DMS114 treated with DMSO at 0.1 percent for 48 hours (cell line): Measurements from ENCODE around the gene NRG2.
A peak's percentile ranks its signal among the peaks of the same experiment; 100 is the strongest.

Experiments used
- DNase-seq: peaks from one replicate; lab custom pipeline; 2025; ENCODE audit not compliant: unreplicated experiment; lab: John Stamatoyannopoulos, UW

NRG2 gene

GRCh38 chr5:139884734-139885133 is 158.4 kb downstream of the NRG2 start:
- DNase-seq = no peak

DNA sequence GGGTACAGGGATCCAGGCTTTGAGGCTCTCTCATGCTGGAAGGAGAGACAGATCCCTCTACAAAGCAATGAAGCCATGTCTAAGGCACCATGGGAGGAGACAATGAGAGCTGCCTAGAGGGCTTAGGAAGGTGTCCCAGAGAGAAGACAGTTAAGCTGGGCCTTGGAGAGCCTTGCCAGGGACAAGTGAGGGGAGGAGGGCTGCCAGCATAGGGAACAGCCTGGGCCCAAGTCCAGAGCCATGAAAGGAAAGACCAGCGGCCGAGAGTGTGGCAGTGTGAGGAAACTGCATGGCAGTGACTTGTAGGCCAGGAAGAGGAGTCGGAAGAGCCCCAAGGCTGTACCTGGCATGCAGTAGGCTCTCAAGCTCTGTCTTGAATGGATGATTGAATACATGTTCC is 159.0 kb downstream of the NRG2 start:
- DNase-seq = no peak

GRCh38 chr5:139882961-139883539 is 160.0 kb downstream of the NRG2 start:
- no peak for DNase-seq

- no peak for DNase-seq
These were observed 160.8 kb downstream of the NRG2 start for GRCh38 chr5:139882316-139882715.

DNA sequence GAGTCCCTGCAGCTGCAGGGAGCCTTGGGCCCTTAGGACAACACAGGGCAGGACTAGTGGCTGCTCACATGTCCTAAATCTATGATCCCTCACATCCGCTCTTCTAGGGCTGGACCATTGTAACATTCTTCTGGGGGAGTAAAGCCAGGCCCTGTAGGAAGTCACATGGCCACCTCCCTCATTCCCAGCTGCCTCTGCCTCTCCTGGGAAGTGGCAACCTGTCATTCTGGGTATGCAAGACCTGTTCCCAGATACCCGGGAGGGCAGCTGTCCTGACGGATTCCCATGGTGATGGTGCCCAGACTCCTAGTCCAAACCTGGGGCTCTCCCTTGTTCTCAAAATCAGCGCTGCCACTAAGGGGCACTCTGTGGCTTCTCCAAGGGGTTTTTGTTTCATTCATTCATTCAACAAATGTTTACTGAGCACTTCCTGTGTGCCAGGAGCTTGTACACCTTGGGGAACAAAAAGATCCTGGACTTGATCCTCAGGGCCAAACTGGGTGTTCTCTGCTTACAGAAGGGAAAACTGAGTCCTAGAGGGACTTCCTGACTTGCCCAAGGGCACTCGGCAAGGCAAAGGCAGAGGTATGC is 161.9 kb downstream of the NRG2 start:
- no peak for DNase-seq

GRCh38 chr5:139880416-139881142 is 162.5 kb downstream of the NRG2 start:
- no peak for DNase-seq

DNA sequence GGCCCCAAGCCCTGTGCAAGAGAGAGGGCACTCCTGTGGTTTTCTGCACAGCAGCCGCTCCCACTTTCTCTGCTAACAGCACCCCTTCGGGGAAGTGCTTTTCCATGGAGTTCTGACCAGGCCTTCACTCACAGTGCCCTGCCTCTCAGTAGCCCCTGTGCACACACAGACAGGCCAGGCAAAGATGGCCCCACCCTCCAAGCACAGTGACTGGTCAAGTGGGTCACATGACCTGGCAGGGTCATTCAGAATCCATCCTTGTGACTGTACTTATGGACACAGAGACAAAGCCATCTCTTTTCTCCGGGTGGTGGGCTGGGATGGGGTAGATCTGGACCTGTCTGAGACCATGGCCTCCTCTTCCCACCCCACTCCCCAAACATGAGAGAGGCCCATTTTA is 165.0 kb downstream of the NRG2 start:
- DNase-seq = no peak

DNA sequence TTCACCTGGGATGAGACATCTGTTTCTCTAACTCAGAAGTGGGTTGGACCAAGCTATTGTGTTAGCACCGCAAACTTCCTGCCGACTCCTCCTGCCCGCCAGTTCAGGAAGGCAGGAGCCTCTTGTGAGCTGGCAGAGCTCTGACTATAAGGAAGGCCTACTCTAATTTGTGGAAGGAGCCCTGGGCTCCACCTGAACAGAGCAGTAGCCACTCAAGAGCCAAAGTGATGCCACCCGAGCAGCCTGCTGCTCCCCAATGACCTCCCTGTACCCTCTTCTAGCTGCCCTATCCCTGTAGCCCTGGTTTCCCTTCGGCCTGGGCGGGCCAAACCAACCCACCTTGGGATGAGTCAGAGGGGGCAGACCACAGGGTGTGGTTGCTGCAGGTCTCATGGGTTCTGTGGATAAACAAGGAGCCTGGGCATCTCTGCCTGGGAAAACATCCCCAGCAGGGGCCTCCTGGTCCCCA is 165.9 kb downstream of the NRG2 start:
- no peak for DNase-seq

DNA sequence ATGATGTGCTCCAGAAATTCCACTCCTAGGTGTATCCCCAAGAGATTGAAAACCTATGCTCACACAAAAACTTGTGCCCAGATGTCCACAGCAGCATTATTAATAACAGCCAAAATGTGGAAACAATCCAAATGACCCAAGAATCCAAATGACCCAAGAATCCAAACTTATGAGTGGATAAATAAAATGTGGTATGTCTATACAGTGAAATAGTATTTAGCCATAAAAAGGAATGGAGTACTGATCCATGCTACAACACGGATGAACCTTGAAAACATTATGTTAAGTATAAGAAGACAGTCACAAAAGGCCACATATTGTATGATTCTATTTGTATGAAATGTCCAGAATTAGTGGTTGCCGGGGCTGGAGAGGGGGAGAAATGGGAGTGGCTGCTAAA is 167.1 kb downstream of the NRG2 start:
- no peak for DNase-seq

DNA sequence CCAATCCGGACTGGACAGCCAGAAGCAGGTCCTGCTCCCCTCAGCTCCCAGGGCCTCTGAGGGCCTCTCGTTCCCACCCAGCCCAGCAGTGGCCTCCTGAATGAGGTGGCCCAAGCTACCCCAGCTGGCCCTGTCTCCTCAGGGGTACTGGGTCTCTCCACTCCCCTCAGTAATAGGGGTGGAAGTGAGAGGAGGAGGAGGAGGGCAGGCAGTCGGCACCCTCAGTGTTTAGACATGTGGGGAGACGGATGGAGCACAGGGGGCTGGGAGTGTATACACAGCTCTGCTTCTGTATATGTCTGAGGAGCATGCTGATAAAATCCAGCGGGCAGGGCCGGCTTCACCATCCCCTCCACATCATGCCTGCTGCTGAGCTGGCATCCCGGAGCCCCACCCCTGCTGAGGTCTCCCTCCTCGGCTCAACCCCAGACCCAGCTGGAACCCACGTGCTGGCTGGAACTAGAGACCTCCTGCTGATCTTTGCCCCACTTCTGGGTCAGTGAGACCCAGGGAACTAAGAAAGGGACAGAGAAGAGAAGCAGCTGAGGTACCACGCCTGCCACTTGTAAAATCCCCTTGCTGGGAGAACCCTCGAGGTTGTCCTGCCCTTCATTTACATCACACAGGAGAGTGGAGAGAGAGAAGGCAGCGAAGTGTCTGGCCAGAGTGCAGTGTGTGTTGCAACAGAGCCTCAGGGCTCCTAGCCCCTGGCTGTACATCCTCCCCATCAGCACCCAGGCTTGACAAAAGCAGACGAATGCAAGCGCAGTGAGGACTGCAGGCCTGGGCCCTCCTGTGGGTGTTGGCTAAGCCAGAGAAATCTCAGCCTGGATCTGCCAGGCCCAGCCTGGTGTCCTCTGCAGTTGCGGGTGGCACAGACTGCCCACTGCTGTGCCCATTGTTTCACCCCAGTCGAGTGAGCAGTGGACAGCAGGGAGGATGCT is 170.0 kb downstream of the NRG2 start:
- DNase-seq = no peak

DNA sequence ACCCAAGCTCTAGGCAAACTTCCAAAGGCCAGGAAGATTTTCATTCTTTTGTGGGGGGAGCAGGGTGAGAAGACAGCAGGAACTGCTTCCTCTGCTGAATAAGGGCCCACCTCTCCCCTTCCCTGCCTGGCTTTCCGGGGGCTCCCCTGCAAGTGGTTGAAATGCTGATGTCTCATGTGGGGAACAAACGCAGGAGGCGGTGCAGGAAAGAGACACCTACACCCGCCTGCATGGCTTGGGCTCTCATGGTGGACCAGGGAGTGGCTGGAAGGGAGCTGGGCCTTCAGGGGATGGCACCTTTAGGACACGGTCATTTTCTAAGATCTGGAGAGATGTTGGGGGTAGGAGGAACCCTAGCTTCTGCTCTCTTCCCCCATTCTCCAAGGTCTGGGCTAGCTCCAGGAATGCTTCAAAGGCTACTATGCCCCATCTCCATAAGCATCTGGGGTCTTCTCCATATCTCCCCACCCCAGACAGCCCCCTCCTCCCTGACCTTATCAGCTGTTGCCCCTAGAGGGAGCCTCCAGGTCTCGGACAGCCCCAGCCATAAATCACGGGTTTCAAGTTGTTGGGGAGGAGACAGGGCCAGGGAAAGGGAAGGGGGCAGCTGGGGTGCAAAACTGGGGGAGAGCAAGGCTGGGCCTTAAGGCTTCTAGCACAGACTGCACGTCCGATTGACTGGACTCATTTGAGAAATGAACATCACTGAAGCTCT is 170.9 kb downstream of the NRG2 start:
- DNase-seq = no peak

DNA sequence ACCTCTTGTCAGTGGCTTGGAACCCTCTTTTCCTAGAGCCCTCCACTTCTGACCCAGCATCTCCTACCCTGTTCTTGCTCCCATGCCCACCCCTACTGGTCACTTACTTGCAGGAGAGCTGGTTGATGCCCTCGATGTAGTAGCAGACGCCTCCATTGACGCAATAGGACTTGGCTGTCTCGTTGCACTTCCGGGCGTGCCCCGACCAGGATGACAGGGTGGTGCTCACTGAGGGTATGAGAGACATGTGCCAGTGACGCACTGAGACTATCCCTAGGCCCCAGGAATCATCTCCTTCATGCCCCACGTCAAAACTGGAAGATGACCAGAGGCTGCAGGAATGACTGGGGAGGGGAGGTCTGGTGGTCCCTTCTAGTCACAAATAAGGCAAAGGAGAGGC is 171.5 kb downstream of the NRG2 start:
- DNase-seq = no peak

DNA sequence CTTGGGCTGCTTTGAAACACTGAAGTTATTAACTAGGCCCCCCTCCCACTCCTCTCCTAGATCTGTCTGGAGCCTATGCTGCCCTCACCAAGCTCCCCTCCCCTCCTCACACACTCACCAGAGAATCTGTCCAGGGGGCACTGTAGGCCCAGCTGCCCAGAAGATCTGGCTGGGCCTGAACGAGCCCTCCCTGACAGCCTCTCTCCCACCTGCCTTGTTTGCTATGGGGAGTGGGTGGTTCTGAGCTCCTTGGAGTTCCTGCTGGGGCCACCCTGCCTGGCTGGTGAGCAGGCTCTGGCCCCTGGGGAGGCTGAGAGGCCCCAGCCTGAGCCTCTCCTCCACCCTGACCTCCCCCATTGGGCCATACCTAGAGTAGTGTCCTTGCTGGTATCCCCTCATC is 172.4 kb downstream of the NRG2 start:
- no peak for DNase-seq

GRCh38 chr5:139869042-139869790 is 173.9 kb downstream of the NRG2 start:
- DNase-seq = no peak

GRCh38 chr5:139867581-139867980 is 175.5 kb downstream of the NRG2 start:
- DNase-seq = no peak

DNA sequence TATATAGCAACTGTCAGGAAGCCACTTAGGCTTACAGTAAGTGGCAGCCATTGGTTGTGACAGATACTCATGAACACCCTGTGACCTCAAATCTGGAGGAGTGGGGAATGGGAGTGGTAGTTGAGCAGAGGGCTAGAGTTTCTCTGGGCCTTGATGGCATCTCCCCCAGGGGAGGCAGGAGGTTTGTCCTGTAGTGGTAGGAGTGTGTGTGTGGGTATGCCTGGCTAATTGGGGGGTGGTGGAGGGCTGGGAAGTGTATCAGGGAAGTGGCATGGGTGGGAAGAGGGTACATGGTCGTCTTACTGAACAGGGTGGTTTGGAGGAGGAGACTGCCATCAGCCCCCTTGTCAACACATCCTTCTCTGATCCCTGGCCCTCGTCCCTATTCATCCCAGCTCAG is 176.0 kb downstream of the NRG2 start:
- no peak for DNase-seq

GRCh38 chr5:139864716-139865483 is 178.2 kb downstream of the NRG2 start:
- no peak for DNase-seq

- DNase-seq = peak; percentile 41
These were observed 179.1 kb downstream of the NRG2 start for GRCh38 chr5:139863855-139864558.

GRCh38 chr5:139863361-139863760 is 179.7 kb downstream of the NRG2 start:
- no peak for DNase-seq
